HG02840 (cell line): ENCODE measurements around the gene LCOR.
A peak's percentile ranks its signal among the peaks of the same experiment; 100 is the strongest.

Source experiments
- ATAC-seq: cut with Tn5 transposase; IDR thresholded peaks from one replicate; pipeline ENCODE4 v1.9.1; 2021; ENCODE audit warnings: mild to moderate bottlenecking, moderate library complexity, moderate number of reproducible peaks; ENCODE audit not compliant: unreplicated experiment, low FRiP score

LCOR gene

GRCh38 chr10:97003804-97004201 lies 171.7 kb downstream of the LCOR start:
- no peak for ATAC-seq

GRCh38 chr10:97004591-97004990 lies 172.5 kb downstream of the LCOR start:
- no peak for ATAC-seq

DNA sequence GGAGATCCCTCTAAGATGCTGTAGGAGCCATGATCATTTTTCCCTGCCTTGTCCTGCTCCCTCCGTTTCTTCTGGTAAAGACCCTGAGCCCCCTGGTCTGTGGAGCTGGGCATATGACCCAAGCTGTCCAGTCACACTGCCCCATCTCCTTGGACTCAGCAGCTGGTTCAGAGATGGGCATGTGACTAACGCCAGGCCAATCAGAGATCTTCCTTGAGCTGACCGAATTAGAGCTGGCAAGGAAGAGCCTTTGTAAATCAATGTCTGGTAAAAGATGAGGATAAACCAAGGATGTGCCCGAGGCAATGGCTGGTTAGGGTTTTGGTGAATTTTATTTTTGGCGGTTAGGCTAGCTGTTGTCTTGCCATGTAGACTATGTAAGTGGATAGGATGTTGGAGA lies 173.3 kb downstream of the LCOR start:
- no peak for ATAC-seq

- ATAC-seq = no peak
These were observed 174.3 kb downstream of the LCOR start for GRCh38 chr10:97006364-97006763.

DNA sequence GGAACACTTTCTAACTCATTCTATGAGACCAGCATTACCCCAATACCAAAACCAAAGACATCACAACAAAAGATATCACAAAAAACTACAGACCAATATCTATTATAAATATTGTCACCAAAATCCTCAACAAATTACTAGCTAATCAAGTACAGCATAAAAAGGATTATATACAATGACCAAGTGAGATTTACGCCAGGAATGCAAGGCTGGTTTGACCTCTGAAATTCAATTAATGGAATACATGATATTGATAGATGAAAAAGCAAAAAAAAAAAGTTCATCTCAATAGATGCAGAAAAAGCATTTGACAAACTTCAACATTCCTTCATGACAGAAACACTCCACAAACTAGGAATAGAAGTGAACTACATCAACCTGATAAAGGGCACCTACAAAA lies 175.3 kb downstream of the LCOR start:
- ATAC-seq = no peak

GRCh38 chr10:97010695-97011206 lies 178.7 kb downstream of the LCOR start:
- ATAC-seq = no peak

- no peak for ATAC-seq
These were observed 179.3 kb downstream of the LCOR start for GRCh38 chr10:97011397-97011796.

- ATAC-seq = no peak
These were observed 180.4 kb downstream of the LCOR start for GRCh38 chr10:97012470-97012869.

DNA sequence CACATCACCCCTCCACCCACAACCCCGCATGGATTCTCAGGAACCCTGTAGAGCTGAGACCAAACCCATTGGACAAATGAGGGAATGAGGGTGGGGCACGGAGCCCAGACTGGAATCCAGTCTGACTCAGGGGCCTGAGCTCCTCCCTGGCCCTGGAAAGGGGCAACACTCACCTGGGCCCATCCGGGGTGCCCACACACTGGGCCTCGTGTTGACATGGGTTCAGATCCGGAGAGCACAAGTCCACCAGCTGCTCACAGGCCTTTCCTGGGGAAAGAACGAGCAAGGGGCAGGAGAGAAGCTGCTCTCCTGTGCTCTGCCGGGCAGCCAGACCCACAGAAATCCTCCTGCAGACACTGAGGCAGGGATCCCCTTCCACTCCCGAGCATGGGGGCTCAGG lies 181.5 kb downstream of the LCOR start:
- no peak for ATAC-seq

- no peak for ATAC-seq
These were observed 181.9 kb downstream of the LCOR start for GRCh38 chr10:97013983-97014382.

GRCh38 chr10:97015240-97015639 lies 183.1 kb downstream of the LCOR start:
- ATAC-seq = no peak

DNA sequence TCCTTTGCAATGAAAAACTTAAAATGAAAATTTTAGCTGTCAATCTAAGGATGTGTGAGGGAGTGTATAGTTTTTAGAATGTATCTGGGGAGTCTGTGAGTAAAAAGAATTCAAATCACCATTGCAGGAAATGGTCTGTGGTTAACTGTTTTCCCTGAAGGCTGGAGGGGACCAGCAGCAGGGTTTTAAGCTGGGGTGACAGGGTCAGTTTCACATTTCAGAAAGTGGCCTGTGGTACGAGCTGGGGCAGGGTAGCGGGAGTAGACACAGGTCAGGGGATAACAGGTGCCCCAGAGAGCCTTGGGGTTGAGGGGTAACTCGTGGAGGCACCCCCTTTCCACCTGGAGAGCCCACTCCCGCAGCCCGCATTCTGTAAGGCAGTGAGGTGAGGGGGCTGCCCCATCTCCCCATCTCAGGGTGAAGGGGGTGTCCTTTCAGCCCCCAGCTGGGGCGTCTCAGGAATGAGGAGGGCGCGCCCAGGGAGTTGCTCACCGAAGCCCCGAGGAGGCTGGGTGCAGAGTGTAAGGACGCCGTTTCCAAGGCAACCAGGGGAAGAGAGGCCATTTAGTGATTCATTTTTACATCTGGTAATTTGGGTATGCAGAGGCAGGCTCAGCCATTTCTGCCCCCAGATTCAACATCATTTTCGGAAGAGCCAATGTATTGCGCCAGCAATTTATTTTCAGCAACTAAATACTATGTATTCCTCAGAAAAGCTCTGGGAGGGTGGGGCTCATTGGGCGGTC lies 184.8 kb downstream of the LCOR start:
- peak; percentile 77 for ATAC-seq

DNA sequence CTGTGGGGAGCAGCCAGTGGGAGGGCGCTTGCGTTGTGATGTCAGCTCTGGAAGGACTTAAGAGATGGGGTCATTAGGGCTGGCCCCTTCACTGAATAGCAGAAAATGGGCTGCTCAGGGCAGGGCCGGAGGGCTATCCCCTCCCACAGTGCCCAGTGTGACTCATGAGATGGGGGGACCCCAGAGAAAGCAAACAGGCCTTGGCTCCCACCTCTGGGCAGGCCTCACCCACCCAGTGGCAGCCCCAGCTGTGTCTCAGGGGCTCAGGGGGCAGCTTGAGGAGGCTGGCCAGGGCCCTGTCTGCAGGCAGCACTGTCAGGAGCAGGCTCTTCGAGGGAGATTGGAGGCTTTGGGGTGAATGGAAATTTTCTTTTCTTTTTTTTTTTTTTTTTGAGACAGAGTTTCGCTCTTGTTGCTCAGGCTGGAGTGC lies 185.4 kb downstream of the LCOR start:
- no peak for ATAC-seq

- ATAC-seq = no peak
These were observed 186.4 kb downstream of the LCOR start for GRCh38 chr10:97018251-97019212.

- no peak for ATAC-seq
These were observed 187.2 kb downstream of the LCOR start for GRCh38 chr10:97019213-97019844.

DNA sequence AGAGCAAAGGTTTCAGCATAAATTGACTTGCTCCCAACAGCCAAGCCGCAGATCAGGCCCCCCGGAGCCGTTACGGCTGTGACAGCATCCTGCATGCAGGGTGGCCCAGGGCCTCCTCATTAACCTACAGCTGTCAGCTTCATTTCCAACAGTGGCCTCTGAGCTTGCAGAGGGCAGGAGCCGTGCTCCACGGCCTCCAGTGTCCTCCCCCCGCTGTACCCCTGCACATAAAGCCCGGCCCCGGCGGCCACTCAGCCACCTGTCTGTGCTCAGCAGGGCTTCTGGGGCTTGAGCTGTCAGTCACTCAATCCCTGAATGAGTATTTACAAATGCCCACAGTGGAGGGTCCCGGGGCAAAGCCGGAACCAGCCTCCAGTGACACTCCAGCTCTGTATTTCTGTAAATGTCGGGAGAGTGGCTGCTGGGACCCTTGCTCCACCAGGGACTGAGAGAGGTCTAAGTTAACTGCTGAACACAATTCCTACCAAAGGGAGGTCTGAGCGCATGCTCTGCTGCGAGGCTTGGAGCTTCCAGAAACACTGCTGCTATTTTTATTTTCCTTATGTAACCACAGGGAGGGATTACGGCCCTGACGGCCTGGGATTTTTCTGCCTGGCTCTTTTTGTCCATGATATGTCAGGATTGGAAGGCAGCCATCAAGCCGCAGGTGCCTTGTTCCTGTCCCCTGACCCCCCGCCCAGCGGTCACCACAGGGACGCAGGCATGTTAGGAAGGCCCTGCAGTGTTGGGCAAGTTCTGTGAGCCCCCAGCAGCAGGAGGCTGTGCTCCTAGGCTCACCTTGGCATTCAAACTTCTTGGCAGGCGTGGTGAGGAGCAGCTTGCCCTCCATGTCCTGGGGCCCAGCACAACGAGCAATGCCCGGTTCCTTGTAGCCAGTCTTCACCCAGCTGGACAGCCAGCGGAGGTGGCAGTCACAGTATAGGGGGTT lies 188.6 kb downstream of the LCOR start:
- no peak for ATAC-seq

DNA sequence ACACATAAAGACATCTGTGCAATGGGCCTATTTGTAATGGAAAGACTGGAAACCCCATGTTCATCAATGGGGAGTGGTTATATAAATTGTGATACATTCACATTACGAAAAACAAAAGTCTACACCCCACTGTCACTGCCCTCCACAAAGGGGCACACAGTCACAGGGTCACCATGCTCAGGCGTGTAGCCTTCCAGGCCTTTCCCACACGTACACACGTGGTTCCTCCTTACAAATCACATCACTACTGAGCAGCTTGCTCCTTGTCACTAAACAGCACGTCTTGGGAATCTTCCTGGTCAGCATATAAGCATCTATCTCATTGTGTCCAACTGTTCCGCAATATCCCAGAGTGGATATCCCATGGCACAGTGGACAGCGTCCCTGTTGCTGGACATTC lies 190.5 kb downstream of the LCOR start:
- ATAC-seq = no peak

- no peak for ATAC-seq
These were observed 191.5 kb downstream of the LCOR start for GRCh38 chr10:97023401-97024167.
